ENCODE measurements around the gene ZSCAN2.
"Not testable (repeated sequence)": the region's sequence is repeated elsewhere in the genome, so short reads cannot be mapped to it uniquely, and the experiment has no call there.

DNA sequence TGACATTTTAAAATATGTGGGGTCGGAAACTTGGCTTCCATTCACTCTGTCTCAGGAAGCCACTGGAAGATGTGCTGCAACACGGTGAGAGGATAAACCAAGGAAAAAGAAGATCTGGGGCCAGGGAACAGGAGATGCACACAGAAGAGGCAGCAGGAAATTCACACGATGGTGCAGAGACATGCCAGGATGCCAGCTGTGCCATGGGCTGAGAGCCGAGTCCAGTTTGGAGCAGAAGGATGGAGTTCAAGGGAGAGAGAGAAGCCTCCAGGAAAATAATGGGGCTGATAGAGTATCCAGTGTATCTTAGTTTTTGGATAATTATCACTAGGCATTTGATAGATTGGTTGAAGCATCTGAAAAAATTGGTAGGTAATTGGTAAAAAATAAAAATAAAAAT lies 16.9 kb upstream of the ZSCAN2 start:
- TF ChIP-seq, protein P1, sequence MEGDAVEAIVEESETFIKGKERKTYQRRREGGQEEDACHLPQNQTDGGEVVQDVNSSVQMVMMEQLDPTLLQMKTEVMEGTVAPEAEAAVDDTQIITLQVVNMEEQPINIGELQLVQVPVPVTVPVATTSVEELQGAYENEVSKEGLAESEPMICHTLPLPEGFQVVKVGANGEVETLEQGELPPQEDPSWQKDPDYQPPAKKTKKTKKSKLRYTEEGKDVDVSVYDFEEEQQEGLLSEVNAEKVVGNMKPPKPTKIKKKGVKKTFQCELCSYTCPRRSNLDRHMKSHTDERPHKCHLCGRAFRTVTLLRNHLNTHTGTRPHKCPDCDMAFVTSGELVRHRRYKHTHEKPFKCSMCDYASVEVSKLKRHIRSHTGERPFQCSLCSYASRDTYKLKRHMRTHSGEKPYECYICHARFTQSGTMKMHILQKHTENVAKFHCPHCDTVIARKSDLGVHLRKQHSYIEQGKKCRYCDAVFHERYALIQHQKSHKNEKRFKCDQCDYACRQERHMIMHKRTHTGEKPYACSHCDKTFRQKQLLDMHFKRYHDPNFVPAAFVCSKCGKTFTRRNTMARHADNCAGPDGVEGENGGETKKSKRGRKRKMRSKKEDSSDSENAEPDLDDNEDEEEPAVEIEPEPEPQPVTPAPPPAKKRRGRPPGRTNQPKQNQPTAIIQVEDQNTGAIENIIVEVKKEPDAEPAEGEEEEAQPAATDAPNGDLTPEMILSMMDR (conservative IDR thresholded peaks at IDR 0.05), result not testable (repeated sequence)
- TF ChIP-seq EZH2 (IDR thresholded peaks at IDR 0.05; ENCODE audit: low read depth), result not testable (repeated sequence)
